ENCODE results near the gene ST3GAL3.

The ST3GAL3 gene

GRCh38 chr1:43902058-43902831 is 194.9 kb downstream of the ST3GAL3 start:
- Histone ChIP-seq H3K14ac (ENCODE audit: low read length) (no peak overlapping the region), H3K79me1 (ENCODE audit: low read depth, low read length) (peaks cover 3% of the 10 kb centered on the region), H3K4me1 (ENCODE audit: control insufficient read depth in 2 of 2, insufficient read depth in 1 of 2, low read depth in 1 of 2, low read length in 2 of 2) (no peaks in the 10 kb centered on the region), H2AK5ac (ENCODE audit: low read depth, low read length) (no peak overlapping the region), H3K18ac (ENCODE audit: low read length) (no peak overlapping the region), H3K4me3 (ENCODE audit: low read length in 2 of 2) (no peak overlapping the region), H2BK12ac (ENCODE audit: low read length) (no peak overlapping the region), H2AFZ (ENCODE audit: low read length) (no peak overlapping the region), H3K4ac (ENCODE audit: low read length) (no peak overlapping the region), H2BK15ac (ENCODE audit: low read length) (no peak overlapping the region), H3K9me3 (replicated peaks in 1 of 2; ENCODE audit: control insufficient read depth in 2 of 2, insufficient read depth in 1 of 2, low read depth in 1 of 2, low read length in 2 of 2) (no peaks in the 10 kb centered on the region), H3K9ac (ENCODE audit: low read depth, low read length, poor library complexity) (no peak overlapping the region), H3K23ac (ENCODE audit: low read depth, low read length, poor library complexity) (no peak overlapping the region), H4K8ac (ENCODE audit: low read depth, low read length) (no peak overlapping the region), H3K36me3 (replicated peaks in 1 of 2; ENCODE audit: control insufficient read depth in 2 of 2, insufficient read depth in 2 of 2, low read length in 2 of 2) (peaks cover 2 to 52% of the 10 kb centered on the region in 2 donors), H2BK120ac (ENCODE audit: low read depth, low read length) (no peak overlapping the region), H3K27ac (replicated peaks; ENCODE audit: low read length) (no peak overlapping the region), H3K4me2 (ENCODE audit: insufficient read depth, low read length, poor library complexity, severe bottlenecking) (no peak overlapping the region), H3K27me3 (ENCODE audit: control insufficient read depth in 3 of 3, insufficient read depth in 3 of 3, low read depth in 1 of 3, low read length in 3 of 3) (no peaks in the 10 kb centered on the region), H4K91ac (ENCODE audit: low read depth, low read length, poor library complexity) (no peak overlapping the region), H2BK5ac (ENCODE audit: low read length) (no peak overlapping the region)
- DNase-seq (ENCODE audit: low spot score): no peak
- no CpG with 5 or more reads among the region's 4 CpGs for WGBS, 2 donors (ENCODE audit: extremely low coverage in 2 of 2, insufficient read length in 2 of 2, insufficient replicate concordance in 1 of 2)

- H3K36me3 ChIP-seq (replicated peaks in 1 of 2; ENCODE audit: control insufficient read depth in 2 of 2, insufficient read depth in 2 of 2, low read length in 2 of 2): peaks cover 2 to 27% of the 10 kb centered on the region in 2 donors
- H3K4me3 ChIP-seq (ENCODE audit: low read length in 2 of 2): no peak overlapping the region
- no peaks in the 10 kb centered on the region for H3K79me1 ChIP-seq (ENCODE audit: low read depth, low read length)
- no peak overlapping the region for H2BK5ac ChIP-seq (ENCODE audit: low read length)
- H2BK12ac ChIP-seq (ENCODE audit: low read length): no peak overlapping the region
- H4K8ac ChIP-seq (ENCODE audit: low read depth, low read length): no peak overlapping the region
- H2BK15ac ChIP-seq (ENCODE audit: low read length): no peak overlapping the region
- no peak overlapping the region for H3K27ac ChIP-seq (replicated peaks; ENCODE audit: low read length)
- no peak overlapping the region for H3K9ac ChIP-seq (ENCODE audit: low read depth, low read length, poor library complexity)
- H2AK5ac ChIP-seq (ENCODE audit: low read depth, low read length): no peak overlapping the region
- no peak overlapping the region for H3K18ac ChIP-seq (ENCODE audit: low read length)
- no peak overlapping the region for H3K4me2 ChIP-seq (ENCODE audit: insufficient read depth, low read length, poor library complexity, severe bottlenecking)
- no CpG with 5 or more reads among the region's 7 CpGs for WGBS, 2 donors (ENCODE audit: extremely low coverage in 2 of 2, insufficient read length in 2 of 2, insufficient replicate concordance in 1 of 2)
- no peaks in the 10 kb centered on the region for H3K9me3 ChIP-seq (replicated peaks in 1 of 2; ENCODE audit: control insufficient read depth in 2 of 2, insufficient read depth in 1 of 2, low read depth in 1 of 2, low read length in 2 of 2)
- DNase-seq (ENCODE audit: low spot score): no peak
- H3K27me3 ChIP-seq (ENCODE audit: control insufficient read depth in 3 of 3, insufficient read depth in 3 of 3, low read depth in 1 of 3, low read length in 3 of 3): no peaks in the 10 kb centered on the region
- no peak overlapping the region for H3K4ac ChIP-seq (ENCODE audit: low read length)
- H3K14ac ChIP-seq (ENCODE audit: low read length): no peak overlapping the region
- H2AFZ ChIP-seq (ENCODE audit: low read length): no peak overlapping the region
- H2BK120ac ChIP-seq (ENCODE audit: low read depth, low read length): no peak overlapping the region
- no peak overlapping the region for H4K91ac ChIP-seq (ENCODE audit: low read depth, low read length, poor library complexity)
- H3K23ac ChIP-seq (ENCODE audit: low read depth, low read length, poor library complexity): no peak overlapping the region
- no peaks in the 10 kb centered on the region for H3K4me1 ChIP-seq (ENCODE audit: control insufficient read depth in 2 of 2, insufficient read depth in 1 of 2, low read depth in 1 of 2, low read length in 2 of 2)
Measured at GRCh38 chr1:43904660-43905551, 197.6 kb downstream of the ST3GAL3 start.

- H3K4me3 ChIP-seq (ENCODE audit: low read length in 2 of 2): no peak overlapping the region
- H2AFZ ChIP-seq (ENCODE audit: low read length): no peak overlapping the region
- peaks cover 2 to 17% of the 10 kb centered on the region in 2 donors for H3K36me3 ChIP-seq (replicated peaks in 1 of 2; ENCODE audit: control insufficient read depth in 2 of 2, insufficient read depth in 2 of 2, low read length in 2 of 2)
- no peak overlapping the region for H4K91ac ChIP-seq (ENCODE audit: low read depth, low read length, poor library complexity)
- no peak for DNase-seq (ENCODE audit: low spot score)
- no peaks in the 10 kb centered on the region for H3K27me3 ChIP-seq (ENCODE audit: control insufficient read depth in 3 of 3, insufficient read depth in 3 of 3, low read depth in 1 of 3, low read length in 3 of 3)
- no peaks in the 10 kb centered on the region for H3K9me3 ChIP-seq (replicated peaks in 1 of 2; ENCODE audit: control insufficient read depth in 2 of 2, insufficient read depth in 1 of 2, low read depth in 1 of 2, low read length in 2 of 2)
- no peak overlapping the region for H2BK15ac ChIP-seq (ENCODE audit: low read length)
- H2BK120ac ChIP-seq (ENCODE audit: low read depth, low read length): no peak overlapping the region
- no peak overlapping the region for H3K4me2 ChIP-seq (ENCODE audit: insufficient read depth, low read length, poor library complexity, severe bottlenecking)
- H2AK5ac ChIP-seq (ENCODE audit: low read depth, low read length): no peak overlapping the region
- H3K27ac ChIP-seq (replicated peaks; ENCODE audit: low read length): no peak overlapping the region
- no CpG with 5 or more reads among the region's 2 CpGs for WGBS, 2 donors (ENCODE audit: extremely low coverage in 2 of 2, insufficient read length in 2 of 2, insufficient replicate concordance in 1 of 2)
- H3K9ac ChIP-seq (ENCODE audit: low read depth, low read length, poor library complexity): no peak overlapping the region
- no peak overlapping the region for H3K23ac ChIP-seq (ENCODE audit: low read depth, low read length, poor library complexity)
- no peak overlapping the region for H2BK5ac ChIP-seq (ENCODE audit: low read length)
- no peak overlapping the region for H2BK12ac ChIP-seq (ENCODE audit: low read length)
- H3K4ac ChIP-seq (ENCODE audit: low read length): no peak overlapping the region
- no peaks in the 10 kb centered on the region for H3K79me1 ChIP-seq (ENCODE audit: low read depth, low read length)
- no peak overlapping the region for H4K8ac ChIP-seq (ENCODE audit: low read depth, low read length)
- H3K14ac ChIP-seq (ENCODE audit: low read length): no peak overlapping the region
- peaks cover 0 to 9% of the 10 kb centered on the region in 2 donors for H3K4me1 ChIP-seq (ENCODE audit: control insufficient read depth in 2 of 2, insufficient read depth in 1 of 2, low read depth in 1 of 2, low read length in 2 of 2)
- H3K18ac ChIP-seq (ENCODE audit: low read length): no peak overlapping the region
Measured at GRCh38 chr1:43908226-43908625, 200.9 kb downstream of the ST3GAL3 start.

- H3K9ac ChIP-seq (ENCODE audit: low read depth, low read length, poor library complexity): no peak overlapping the region
- H3K27me3 ChIP-seq (ENCODE audit: control insufficient read depth in 3 of 3, insufficient read depth in 3 of 3, low read depth in 1 of 3, low read length in 3 of 3): no peaks in the 10 kb centered on the region
- H3K14ac ChIP-seq (ENCODE audit: low read length): no peak overlapping the region
- no peak overlapping the region for H3K27ac ChIP-seq (replicated peaks; ENCODE audit: low read length)
- peaks cover 2 to 17% of the 10 kb centered on the region in 2 donors for H3K36me3 ChIP-seq (replicated peaks in 1 of 2; ENCODE audit: control insufficient read depth in 2 of 2, insufficient read depth in 2 of 2, low read length in 2 of 2)
- no peak overlapping the region for H4K91ac ChIP-seq (ENCODE audit: low read depth, low read length, poor library complexity)
- H2BK12ac ChIP-seq (ENCODE audit: low read length): no peak overlapping the region
- H3K4ac ChIP-seq (ENCODE audit: low read length): no peak overlapping the region
- no CpG with 5 or more reads among the region's 5 CpGs for WGBS, 2 donors (ENCODE audit: extremely low coverage in 2 of 2, insufficient read length in 2 of 2, insufficient replicate concordance in 1 of 2)
- no peak for DNase-seq (ENCODE audit: low spot score)
- H2BK5ac ChIP-seq (ENCODE audit: low read length): no peak overlapping the region
- no peaks in the 10 kb centered on the region for H3K9me3 ChIP-seq (replicated peaks in 1 of 2; ENCODE audit: control insufficient read depth in 2 of 2, insufficient read depth in 1 of 2, low read depth in 1 of 2, low read length in 2 of 2)
- no peak overlapping the region for H3K4me2 ChIP-seq (ENCODE audit: insufficient read depth, low read length, poor library complexity, severe bottlenecking)
- no peak overlapping the region for H2BK120ac ChIP-seq (ENCODE audit: low read depth, low read length)
- H3K18ac ChIP-seq (ENCODE audit: low read length): no peak overlapping the region
- H3K23ac ChIP-seq (ENCODE audit: low read depth, low read length, poor library complexity): no peak overlapping the region
- H2BK15ac ChIP-seq (ENCODE audit: low read length): no peak overlapping the region
- H2AFZ ChIP-seq (ENCODE audit: low read length): no peak overlapping the region
- no peaks in the 10 kb centered on the region for H3K79me1 ChIP-seq (ENCODE audit: low read depth, low read length)
- H3K4me1 ChIP-seq (ENCODE audit: control insufficient read depth in 2 of 2, insufficient read depth in 1 of 2, low read depth in 1 of 2, low read length in 2 of 2): peaks cover 0 to 15% of the 10 kb centered on the region in 2 donors
- H4K8ac ChIP-seq (ENCODE audit: low read depth, low read length): no peak overlapping the region
- H3K4me3 ChIP-seq (ENCODE audit: low read length in 2 of 2): no peak overlapping the region
- H2AK5ac ChIP-seq (ENCODE audit: low read depth, low read length): no peak overlapping the region
Measured at GRCh38 chr1:43908858-43909257, 201.5 kb downstream of the ST3GAL3 start.
